GM19351 (cell line): ENCODE measurements around the gene STPG3.

ENCODE experiments used
- ATAC-seq: cut with Tn5 transposase; IDR thresholded peaks from one replicate; pipeline ENCODE4 v1.9.1; 2021; ENCODE audit warnings: mild to moderate bottlenecking, moderate library complexity; ENCODE audit not compliant: unreplicated experiment

STPG3 gene

GRCh38 chr9:137264067-137264466 lies 13.0 kb downstream of the STPG3 start:
- no peak for ATAC-seq

- ATAC-seq = no peak
Measured at GRCh38 chr9:137265496-137266161, 14.5 kb downstream of the STPG3 start.

- no peak for ATAC-seq
Measured at GRCh38 chr9:137266162-137266527, 15.1 kb downstream of the STPG3 start.

GRCh38 chr9:137266585-137267453 lies 15.7 kb downstream of the STPG3 start:
- no peak for ATAC-seq

GRCh38 chr9:137267933-137268355 lies 16.9 kb downstream of the STPG3 start:
- no peak for ATAC-seq

GRCh38 chr9:137268538-137269201 lies 17.6 kb downstream of the STPG3 start:
- no peak for ATAC-seq

- no peak for ATAC-seq
Measured at GRCh38 chr9:137269231-137269772, 18.2 kb downstream of the STPG3 start.

- no peak for ATAC-seq
Measured at GRCh38 chr9:137270929-137271695, 20.0 kb downstream of the STPG3 start.

GRCh38 chr9:137271696-137272076 lies 20.6 kb downstream of the STPG3 start:
- ATAC-seq = no peak

GRCh38 chr9:137272241-137273094 lies 21.4 kb downstream of the STPG3 start:
- ATAC-seq = no peak

GRCh38 chr9:137273095-137273490 lies 22.0 kb downstream of the STPG3 start:
- no peak for ATAC-seq

GRCh38 chr9:137273611-137274320 lies 22.7 kb downstream of the STPG3 start:
- ATAC-seq = no peak

GRCh38 chr9:137275203-137275587 lies 24.1 kb downstream of the STPG3 start:
- ATAC-seq = no peak

- no peak for ATAC-seq
Measured at GRCh38 chr9:137275588-137276472, 24.7 kb downstream of the STPG3 start.

- no peak for ATAC-seq
Measured at GRCh38 chr9:137276473-137277328, 25.6 kb downstream of the STPG3 start.

- ATAC-seq = peak; percentile 71
Measured at GRCh38 chr9:137277329-137278041, 26.4 kb downstream of the STPG3 start, which contains the start of gene TOR4A. TOR4A (plus strand) TSS chr9:137277726; CDS start chr9:137278690, 964 bp downstream.
